CD4-positive, alpha-beta T cell treated with Interleukin-15 for 1 hour (primary cell): ENCODE measurements around the gene ZNF213.

Experiments used
- DNase-seq: peaks from one replicate; pipeline ENCODE4 v3.0.0-alpha.2; 2020

The ZNF213 gene

DNA sequence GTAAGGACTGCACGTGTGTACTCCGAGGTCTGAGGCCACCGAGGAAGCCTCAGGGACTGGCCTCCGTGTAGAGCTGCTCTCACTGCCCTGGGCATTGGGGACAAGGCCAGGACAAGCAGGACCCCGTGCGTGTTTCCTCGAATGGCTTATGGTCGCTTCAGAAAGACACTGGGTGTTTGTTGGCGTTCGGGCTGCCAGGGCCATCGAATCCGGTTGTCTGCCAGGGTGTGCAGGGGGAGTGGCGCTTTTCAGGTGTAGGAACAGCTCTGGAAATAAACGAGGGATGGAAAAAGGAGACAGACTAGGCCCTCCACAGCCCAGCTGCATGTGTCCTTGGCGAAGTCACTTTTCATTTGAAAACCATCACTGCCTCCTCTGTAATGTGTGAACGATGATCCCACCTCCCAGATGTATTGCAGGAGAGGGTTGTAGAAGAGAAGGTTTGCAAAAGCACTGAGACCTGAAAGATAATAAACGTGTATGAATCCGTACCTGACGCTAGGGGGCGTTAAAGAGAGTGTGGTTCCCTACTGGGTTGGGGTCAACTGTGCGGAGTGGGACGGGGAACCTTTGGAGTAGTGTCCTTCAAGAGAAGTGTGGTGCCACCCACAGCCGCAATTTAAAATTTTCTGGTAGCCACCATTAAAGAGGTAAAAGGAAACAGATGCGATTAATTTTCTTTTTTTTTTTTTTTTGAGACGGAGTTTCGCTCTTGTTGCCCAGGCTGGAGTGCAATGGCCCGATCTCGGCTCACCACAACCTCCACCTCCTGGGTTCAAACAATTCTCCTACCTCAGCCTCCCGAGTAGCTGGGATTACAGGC, 33.6 kb upstream of the ZNF213 start:
- DNase-seq: peak; percentile 35

DNA sequence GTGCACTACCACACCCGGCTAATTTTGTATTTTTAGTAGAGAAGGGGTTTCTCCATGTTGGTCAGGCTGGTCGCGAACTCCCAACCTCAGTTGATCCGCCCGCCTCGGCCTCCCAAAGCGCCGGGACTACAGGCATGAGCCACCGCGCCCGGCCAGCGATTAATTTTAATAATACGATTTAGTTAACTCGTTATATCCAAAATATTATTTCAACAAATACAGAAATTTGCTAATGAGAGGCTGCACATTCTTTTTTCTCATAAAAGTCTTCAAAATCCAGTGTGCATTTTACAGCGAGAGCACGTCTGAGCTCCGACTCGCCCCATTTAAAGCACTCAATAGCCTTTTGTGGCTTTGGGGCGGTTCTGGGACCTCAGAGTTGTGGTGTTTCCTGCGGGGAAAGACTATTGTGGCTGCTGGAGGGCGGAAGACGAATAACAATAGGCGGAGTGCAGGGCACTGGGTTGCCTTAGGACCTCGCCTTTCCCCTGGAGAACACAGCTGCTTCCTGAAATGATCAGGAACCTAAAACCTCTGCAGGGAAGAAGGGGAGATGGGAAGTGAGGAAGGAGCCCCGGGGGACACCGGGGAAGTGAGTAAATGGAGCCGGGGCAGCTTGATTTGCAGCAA, 32.9 kb upstream of the ZNF213 start:
- no peak for DNase-seq

DNA sequence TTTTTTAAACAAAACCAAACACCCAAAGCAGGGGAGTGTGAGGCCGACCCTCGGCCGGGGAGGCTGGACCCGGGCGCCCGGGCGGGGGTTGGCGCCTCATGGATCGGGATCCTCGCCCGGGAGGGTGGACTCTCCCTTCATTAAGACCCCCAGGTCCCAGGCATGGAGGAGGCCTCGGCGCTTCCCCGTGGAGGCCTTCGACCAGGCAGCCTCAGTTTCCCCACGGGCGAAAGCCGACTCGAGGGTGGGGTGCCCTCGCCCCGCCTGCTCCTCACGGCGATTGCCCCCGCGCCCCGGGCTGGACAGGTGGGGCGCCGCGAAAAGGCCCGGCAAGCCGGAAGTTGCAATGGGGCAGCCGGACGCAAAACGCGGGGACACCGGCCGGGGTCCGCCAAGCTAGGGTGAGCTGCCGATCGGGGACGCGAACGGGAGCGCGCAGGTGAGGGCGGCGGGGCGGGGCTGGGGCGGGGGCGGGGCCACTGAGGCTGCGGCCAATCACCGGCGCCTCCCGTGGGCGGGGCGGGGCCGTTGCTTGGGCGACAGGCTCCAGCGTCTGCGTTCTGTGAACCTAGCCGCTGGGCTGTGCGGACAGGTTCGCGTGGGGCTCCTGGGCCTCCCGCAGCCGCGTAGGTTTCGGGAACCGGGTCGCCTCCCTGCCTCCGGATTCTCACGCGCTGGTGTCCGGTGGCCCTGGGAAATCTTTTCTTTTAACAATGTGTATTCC, 28.5 kb upstream of the ZNF213 start:
- DNase-seq: peak; percentile 95

DNA sequence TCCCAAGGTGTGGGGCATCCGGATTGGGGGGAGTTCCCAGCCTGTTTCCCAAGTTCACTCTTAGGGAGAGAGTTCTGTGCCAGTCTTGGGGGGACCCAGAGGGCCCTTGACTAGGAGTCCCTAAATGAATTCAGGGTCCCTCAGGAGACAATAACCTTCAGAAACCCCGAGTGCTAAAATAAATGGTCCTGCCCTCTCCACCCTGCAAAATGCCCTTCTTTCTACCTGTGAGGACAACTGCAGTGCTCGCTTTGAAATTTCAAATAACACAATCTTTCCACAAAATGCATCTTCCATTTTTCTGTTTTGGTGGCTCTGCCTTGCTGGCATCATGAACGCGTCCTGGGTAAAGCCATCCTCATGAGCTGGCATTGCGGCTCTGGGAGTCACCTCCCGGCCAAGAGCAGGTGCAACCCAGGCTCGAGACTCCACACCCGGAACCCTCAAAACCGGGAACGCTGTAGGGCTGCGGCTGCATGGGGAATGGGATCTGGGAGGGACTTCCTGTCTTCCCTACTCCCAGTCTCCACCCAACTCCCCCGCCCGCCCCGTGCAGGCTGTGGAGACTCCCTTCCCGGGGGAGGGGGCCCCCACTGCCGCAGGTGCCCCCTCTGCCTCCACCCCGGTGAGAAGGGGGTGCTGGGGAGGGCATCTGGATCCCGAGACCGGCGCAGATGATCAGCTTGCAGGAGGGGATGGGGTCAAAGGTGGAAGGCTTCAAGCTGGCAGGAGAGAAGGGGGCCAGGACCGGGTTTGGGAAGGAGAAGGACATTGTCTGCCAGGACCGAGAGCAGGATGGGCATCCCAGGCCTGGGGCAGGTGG, 22.6 kb upstream of the ZNF213 start, which contains the start of gene ZNF205:
TSS of gene ZNF205 (plus strand) at position 529 of the 823 bp plus-strand sequence. CDS start 845 bp downstream, outside the sequence.
- no peak for DNase-seq

DNA sequence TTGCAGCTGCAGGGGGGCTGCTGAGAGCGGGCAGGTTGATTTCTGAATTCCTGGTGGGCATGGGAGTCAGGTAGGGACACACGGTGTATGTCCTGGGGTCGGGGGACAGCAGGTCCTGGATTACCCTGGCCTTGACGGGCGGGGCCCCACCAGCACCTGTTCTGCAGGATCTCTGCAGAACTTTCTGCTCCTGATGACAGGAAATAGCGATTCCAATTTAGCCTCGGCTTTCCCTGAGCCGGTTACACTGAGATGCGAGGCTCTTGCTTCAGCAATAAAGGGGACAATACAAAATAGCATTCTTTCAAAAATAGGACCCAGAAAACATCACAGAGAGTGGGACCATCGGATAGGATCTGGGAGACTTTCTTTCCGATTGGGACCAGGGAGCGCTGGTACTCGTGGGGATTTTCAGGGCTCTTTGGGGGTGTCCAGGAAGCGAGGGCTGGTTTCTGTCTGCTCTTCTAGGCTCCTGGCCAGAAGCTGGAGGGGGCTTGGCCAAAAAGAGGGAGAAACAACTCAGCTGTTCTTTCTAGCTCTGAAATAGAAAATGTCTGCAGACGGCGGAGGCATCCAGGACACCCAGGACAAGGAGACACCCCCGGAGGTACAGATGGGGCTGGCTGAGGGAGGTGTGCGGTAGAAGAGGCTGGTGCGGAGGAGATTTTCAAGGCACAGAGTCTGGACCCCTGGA, 21.8 kb upstream of the ZNF213 start:
- no peak for DNase-seq

DNA sequence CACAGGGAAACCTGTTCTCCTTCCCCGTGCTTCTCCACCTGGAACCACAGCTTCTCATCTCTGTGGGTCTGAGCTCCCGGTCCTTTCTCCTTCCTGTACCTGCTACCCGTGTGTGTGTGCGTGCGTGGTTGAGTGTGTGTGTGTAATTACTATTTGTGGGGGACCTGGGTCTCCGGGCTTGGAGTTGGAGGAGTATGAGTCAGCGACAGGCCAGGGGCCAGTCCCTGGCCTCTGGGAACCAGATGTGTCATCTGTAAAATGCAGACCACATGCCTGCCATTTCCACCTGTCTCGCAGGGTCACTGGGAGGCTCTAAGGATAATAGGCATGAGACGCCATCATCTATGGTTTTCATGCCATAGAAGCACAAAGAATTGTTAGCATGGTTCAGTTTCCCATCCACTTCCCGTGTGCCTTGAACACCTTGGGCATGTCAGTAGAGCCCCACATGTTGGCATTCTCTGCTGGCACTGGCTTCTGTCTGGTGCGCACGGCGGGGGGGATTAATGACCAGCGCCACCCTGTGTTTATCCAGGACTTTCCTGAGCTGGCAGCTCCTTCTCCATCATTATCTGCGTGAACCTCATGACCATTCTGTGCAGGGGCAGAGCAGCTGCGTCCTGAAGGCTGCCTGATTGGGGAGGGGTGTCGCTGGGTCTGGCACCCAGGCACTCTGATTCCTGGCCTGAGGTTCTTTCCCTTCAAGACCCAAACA, 20.9 kb upstream of the ZNF213 start:
- no peak for DNase-seq

DNA sequence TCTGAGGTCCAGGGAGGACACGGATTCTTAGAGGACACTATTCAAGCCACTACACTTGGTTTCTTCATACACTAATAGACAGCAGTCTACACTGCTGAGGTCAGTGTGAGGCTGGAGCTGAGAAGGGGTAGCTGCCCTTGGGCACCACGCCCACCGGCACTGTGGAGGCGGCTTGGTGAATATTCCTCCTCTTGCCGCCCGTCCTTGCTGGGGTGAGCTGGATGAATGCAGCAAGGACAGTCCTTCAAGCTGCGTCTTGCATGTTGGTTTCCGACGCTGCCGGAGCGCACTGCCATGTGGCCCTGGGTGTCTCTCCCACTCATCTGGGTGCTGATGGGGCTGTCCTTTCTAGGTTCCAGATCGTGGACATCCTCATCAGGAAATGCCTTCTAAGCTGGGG, 19.8 kb upstream of the ZNF213 start:
- DNase-seq: no peak

DNA sequence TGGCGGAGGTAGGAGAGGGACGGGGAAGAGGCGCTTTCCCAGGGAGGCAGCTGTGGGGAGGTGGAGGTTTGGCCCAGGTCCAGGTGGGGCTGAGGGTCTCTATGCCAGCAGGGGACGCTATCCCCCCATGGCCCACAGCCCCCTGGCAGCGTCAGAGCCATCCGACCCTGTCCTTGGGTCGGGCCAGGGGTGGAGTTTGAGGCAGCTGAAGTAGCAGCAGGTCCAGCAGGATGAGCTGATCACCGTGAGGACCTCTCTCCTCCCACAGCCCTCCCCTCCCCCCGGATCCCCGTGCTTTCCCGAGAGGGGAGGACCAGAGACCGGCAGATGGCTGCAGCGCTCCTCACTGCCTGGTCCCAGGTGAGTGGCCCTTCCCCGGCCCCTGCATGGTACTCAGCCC, 19.3 kb upstream of the ZNF213 start:
- no peak for DNase-seq

DNA sequence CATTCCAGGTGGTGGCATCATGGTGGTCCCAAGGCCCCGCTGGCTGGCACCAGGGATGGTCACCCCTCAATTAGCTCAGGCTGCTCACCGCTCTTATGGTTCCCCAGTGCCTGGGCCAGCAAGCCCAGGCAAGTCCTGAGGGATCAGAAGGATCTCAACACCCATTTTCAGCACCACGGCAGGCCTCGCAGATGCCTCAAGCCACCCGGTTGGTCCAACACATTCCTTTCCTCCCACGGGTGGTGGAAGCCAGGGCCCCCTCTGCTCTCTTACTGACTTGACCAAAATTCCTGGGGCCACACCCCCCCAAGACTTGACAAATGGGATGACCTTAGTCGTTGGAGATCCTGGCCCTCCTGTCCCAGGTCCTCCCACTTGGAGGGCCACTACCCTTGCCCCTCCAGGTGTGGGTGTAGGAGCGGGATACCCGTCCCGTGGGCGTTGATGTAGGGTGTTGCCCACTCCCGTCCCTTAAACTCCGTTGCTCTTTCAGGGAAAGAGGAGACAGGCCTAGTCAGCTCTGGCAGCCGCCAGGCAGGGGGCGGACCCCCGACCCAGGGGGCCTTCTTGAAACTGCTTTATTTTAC, 16.5 kb upstream of the ZNF213 start:
- DNase-seq: no peak

DNA sequence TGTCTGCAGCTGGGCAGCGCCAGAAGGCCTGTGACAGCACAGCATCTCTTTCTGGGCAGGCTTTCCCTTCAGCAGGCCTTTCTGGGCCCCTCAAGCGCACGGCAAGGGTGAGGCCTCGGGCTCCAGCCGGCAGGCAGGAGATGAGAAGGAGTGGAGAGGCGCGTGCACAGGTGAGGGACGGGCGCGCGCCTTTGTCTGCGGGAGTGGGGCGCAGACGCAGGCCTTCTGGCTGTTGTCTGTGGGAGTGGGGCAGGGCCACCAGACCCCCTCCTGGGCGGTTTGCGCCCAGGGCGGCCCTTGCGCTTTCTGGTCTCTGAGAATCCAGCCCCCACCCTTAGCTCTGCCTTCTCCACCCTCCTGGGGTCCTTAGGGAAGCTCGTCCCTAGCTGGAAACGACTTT, 16.0 kb upstream of the ZNF213 start:
- DNase-seq: no peak

DNA sequence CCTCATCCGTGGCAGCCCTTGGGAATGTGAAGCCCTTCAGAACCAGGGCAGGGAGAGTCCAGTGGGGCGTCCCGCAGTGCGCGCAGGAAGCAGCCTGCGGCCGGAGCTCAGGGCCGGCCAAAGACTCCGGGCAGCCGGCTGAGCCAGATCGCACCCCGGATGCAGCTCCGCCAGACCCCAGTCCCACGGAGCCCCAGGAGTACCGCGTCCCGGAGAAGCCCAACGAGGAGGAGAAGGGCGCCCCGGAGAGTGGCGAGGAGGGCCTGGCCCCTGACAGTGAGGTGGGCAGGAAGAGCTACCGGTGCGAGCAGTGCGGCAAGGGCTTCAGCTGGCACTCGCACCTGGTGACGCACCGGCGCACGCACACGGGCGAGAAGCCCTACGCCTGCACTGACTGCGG, 15.5 kb upstream of the ZNF213 start:
- DNase-seq: no peak

DNA sequence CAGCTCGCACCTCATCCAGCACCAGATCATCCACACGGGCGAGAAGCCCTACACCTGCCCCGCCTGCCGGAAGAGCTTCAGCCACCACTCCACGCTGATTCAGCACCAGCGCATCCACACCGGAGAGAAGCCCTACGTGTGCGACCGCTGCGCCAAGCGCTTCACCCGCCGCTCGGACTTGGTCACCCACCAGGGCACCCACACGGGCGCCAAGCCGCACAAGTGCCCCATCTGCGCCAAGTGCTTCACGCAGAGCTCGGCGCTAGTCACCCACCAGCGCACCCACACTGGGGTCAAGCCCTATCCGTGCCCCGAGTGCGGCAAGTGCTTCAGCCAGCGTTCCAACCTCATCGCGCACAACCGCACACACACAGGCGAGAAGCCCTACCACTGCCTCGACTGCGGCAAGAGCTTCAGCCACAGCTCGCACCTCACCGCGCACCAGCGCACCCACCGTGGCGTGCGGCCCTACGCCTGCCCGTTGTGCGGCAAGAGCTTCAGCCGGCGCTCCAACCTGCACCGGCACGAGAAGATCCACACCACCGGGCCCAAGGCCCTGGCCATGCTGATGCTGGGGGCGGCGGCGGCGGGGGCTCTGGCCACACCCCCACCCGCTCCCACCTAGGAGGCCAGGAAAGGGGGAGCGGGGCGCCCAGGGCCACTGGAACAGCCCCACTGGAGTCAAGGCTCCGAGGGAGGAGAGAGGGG, 15.0 kb upstream of the ZNF213 start:
- DNase-seq: no peak

DNA sequence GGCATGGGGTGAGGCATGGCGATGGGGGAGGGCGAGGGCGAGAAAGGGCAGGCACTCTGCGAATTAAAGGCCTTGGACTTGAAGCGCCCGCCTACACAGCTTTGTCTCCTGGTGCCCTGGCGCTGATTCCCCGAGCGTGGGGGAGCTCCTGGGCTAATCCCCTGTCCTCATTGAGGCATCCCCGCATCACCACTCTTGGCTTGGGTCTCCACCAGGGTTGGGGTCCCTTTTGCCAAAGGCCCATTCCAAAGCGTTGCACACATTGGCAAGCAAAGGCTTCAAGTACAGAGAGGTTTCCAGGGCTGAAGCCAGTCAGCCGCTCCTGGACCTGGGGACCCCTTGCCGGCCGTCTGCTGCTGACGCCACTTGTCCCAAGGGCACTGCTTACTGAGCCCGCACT, 14.4 kb upstream of the ZNF213 start:
- DNase-seq: no peak

DNA sequence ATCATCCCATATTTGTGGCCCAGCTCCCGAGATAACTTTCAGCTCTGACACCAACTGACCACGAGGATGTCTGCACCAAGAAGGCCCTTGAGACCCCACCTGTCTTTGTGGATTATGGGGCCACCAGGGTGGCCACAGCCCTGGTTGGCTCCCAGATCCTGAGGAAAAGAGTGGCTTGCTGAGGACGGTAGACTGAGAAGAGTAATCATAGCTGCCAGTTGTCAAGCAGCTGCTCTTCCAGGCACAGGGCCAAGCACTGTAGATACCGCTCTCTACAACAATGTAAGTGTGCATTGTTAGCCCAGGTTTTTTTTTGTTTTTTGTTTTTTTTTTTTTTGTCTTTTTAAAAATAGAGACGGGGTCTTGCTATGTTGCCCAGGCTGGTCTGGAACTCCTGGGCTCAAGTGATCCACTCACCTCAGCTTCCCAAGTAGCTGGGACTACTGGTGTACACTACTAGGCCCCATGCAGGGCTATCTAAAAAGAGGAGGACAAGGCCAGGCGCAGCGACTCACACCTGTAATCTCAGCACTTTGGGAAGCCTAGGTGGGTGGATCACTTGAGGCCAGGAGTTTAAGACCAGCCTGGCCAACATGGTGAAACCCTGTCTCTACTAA, 12.9 kb upstream of the ZNF213 start:
- DNase-seq: no peak

DNA sequence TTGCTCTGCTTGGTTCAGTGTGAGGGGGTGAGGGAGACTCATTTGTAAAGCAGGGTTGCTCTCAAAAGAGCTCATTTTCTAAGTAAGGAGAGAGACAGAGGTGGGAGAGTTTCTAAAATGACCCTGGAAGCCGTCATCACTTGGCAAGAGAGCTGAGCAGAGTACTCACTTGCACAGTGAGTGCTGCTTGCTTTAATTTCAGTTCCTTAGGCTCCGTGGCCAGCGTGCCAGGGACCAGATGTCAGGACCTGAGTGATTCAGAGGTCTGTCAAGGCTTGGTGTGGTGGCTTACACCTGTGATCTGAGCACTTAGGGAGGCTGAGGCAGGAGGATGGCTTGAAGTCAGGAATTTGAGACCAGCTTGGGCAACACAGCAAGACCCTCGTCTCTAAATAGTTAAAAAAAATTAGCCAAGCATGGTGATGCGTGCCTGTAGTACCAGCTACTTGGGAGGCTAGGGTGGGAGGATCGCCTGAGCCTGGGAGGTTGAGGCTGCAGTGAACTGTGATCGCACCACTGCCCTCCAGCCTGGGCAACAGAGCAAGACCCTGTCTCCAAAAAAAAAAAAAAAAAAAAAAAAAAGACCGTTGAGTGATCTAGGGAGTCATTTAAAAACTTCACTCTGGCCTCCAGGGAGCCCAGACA, 11.8 kb upstream of the ZNF213 start:
- no peak for DNase-seq

DNA sequence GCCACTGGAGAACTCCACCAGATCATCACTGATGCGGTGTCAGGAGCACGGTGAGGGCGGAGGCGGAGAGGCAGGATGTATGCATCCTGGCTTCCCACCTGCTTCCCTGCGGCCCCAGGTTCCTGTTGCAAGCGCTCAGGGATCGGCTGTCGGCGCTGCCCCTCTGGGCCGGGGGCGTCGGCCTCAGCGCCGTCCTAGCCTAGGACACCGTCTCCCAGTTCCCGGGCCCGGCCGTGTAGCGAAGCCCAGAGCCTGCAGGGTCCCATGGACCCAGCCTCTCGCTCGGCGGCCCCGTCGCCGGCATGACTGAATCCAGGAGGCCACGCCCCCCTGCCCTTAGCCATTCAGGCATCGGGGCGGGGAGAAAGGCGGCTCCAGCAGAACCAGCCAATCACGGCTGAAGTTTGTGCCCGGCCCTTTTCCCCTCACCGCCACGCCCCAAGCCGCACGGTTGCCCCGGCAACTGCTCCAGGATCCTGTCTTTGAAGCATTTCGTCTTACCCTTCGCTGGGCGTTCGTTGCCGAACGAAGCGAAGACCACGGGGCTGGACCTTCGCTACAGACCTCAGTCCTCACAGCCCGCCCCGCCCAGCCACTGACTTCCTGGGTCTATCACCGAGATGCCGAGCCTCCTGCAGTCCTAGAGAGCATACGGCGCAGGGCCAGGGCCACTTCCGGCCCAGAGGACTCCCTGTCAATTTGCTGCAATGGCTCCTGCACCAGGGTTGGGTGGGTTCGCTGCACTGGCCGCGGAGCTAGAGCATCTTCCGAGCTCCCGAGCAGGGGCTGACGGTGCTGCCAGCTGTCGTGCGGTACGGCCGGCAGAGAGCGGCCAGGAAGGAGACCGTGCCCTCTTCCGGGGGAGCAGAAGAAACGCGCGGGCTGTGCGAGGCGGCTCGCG, 10.6 kb upstream of the ZNF213 start:
- peak; percentile 94 for DNase-seq

DNA sequence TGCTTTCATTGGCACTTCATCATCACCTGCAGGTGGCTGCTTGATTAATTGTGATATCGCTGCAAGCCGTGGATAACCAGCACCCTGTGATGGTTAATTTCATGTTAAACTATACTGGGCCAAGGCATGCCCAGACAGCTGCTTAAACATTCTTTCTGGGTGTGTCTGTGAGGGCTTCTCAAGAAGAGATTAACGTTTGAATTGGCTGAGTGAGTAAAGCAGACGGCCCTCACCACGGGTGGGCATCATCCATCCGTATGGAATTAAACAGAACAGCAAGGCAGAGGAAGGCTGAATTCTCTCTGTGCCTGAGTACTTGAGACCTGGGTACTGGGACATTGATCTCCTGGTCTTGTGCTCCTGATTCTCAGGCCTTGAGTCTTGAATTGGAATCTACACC, 7.1 kb upstream of the ZNF213 start:
- DNase-seq: no peak
